Body of pancreas (tissue), 4 donors: ENCODE measurements around the gene CNGA3.

Experiments used
- POLR2A ChIP-seq, 3 donors: fragments of 450-650 bp; IDR thresholded peaks; one replicate each; pipeline ENCODE4 v1.6.1; 2016; ENCODE audit warnings: antibody characterized with exemption in 3 of 3, mild to moderate bottlenecking in 2 of 3
- TF ChIP-seq, protein P1 (sequence below), 7 experiments: fragments of 450-650 bp in 4 of 7; fragments of 200-600 bp in 3 of 7; sonication (generic) in 3 of 7; IDR thresholded peaks; one replicate each; pipeline ENCODE4 v1.5.1; 2016 to 2019; ENCODE audit warnings: antibody characterized with exemption in 7 of 7

DNA sequence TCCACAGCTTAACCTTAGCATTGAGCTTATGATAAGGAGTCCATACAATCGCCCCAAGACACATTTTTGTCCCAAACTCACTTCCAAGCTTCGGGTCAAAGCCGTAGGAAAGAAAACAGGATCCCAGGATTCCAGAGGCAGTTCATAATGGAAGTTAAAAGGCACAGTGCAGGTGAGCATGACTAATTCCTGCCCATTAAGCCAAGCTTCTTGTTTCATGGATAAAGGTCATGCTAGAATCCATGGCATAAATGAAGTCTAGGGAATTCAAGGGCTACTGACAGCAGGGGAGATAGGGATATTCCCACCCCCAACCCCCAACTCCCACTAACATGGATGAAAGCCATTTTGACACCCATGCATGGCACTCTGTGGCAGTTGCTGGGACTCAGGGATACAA, 88.2 kb downstream of the CNGA3 start:
- TF ChIP-seq, protein P1, sequence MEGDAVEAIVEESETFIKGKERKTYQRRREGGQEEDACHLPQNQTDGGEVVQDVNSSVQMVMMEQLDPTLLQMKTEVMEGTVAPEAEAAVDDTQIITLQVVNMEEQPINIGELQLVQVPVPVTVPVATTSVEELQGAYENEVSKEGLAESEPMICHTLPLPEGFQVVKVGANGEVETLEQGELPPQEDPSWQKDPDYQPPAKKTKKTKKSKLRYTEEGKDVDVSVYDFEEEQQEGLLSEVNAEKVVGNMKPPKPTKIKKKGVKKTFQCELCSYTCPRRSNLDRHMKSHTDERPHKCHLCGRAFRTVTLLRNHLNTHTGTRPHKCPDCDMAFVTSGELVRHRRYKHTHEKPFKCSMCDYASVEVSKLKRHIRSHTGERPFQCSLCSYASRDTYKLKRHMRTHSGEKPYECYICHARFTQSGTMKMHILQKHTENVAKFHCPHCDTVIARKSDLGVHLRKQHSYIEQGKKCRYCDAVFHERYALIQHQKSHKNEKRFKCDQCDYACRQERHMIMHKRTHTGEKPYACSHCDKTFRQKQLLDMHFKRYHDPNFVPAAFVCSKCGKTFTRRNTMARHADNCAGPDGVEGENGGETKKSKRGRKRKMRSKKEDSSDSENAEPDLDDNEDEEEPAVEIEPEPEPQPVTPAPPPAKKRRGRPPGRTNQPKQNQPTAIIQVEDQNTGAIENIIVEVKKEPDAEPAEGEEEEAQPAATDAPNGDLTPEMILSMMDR (IDR thresholded peaks at IDR 0.05): no peak
- no peak for TF ChIP-seq POLR2A (IDR thresholded peaks at IDR 0.05)
